K562 (cell line): ENCODE data around the gene WNT3. TPM values are rescaled to one million over a fixed set of nuclear protein-coding genes. Genes with fewer than 3 reads are reported as not detected.

ENCODE experiments used
- AFF4 ChIP-seq: sonication (generic); formaldehyde crosslinking; IDR thresholded peaks from 2 replicates; pipeline ENCODE4 v1.8.0; 2023; ENCODE audit warnings: mild to moderate bottlenecking, missing genetic modification reagents
- ATF3 ChIP-seq, 2 experiments: fragments of 450-650 bp in 1 of 2; sonication (generic) in 1 of 2; formaldehyde crosslinking in 1 of 2; IDR thresholded peaks in 1 of 2; conservative IDR thresholded peaks in 1 of 2; 2 replicates each; pipeline versions ENCODE4 v1.6.1 to v1.8.1; 2016 to 2023; ENCODE audit warnings: mild to moderate bottlenecking in 2 of 2, moderate library complexity in 2 of 2, inconsistent platforms in 1 of 2, missing genetic modification reagents in 1 of 2
- CBFA2T2 ChIP-seq: fragments of 450-650 bp; conservative IDR thresholded peaks from 2 replicates; pipeline ENCODE4 v1.6.1; 2017; ENCODE audit warnings: mild to moderate bottlenecking
- CEBPB ChIP-seq: fragments of 450-650 bp; IDR thresholded peaks from 2 replicates; pipeline ENCODE4 v1.6.1; 2016; ENCODE audit warnings: missing genetic modification characterization, missing compliant biosample characterization
- GABPB1 ChIP-seq: sonication (generic); formaldehyde crosslinking; IDR thresholded peaks from 2 replicates; pipeline ENCODE4 v1.8.0; 2022; ENCODE audit warnings: mild to moderate bottlenecking, missing genetic modification reagents
- GATAD2A ChIP-seq: fragments of 450-650 bp; IDR thresholded peaks from 2 replicates; pipeline ENCODE4 v1.6.1; 2017
- KDM1A ChIP-seq, 2 experiments: fragments of 450-650 bp; IDR thresholded peaks; 2 replicates each; pipeline ENCODE4 v1.6.1; 2016; ENCODE audit warnings: mild to moderate bottlenecking in 2 of 2
- NCOA6 ChIP-seq: fragments of 450-650 bp; IDR thresholded peaks from 2 replicates; pipeline ENCODE4 v1.6.1; 2017; ENCODE audit warnings: mild to moderate bottlenecking
- NFIC ChIP-seq: fragments of 450-650 bp; IDR thresholded peaks from 2 replicates; pipeline ENCODE4 v1.6.1; 2017; ENCODE audit warnings: mild to moderate bottlenecking, inconsistent platforms
- POLR2A ChIP-seq: fragments of 450-650 bp; conservative IDR thresholded peaks from 2 replicates; pipeline ENCODE4 v1.6.1; 2016
- PRMT5 ChIP-seq: sonication (generic); formaldehyde crosslinking; IDR thresholded peaks from 2 replicates; pipeline ENCODE4 v1.5.0; 2020; ENCODE audit warnings: missing genetic modification reagents
- SMARCE1 ChIP-seq: fragments of 450-650 bp; IDR thresholded peaks from 2 replicates; pipeline ENCODE4 v1.7.1; 2016; ENCODE audit warnings: mild to moderate bottlenecking
- SRSF1 ChIP-seq: fragments of 200-400 bp; formaldehyde crosslinking; IDR thresholded peaks from 2 replicates; pipeline ENCODE4 v1.6.1; 2017; ENCODE audit warnings: mild to moderate bottlenecking, low read depth, low read length, moderate library complexity
- TARDBP ChIP-seq: fragments of 450-650 bp; IDR thresholded peaks from 2 replicates; pipeline ENCODE4 v1.6.1; 2016
- U2AF2 ChIP-seq: fragments of 200-400 bp; formaldehyde crosslinking; optimal IDR thresholded peaks from 2 replicates; pipeline ENCODE3; 2017; ENCODE audit warnings: low read depth, mild to moderate bottlenecking, low read length
- ZZZ3 ChIP-seq: fragments of 450-650 bp; IDR thresholded peaks from 2 replicates; pipeline ENCODE4 v1.6.1; 2016; ENCODE audit warnings: antibody characterized with exemption, mild to moderate bottlenecking, moderate library complexity
- polyA plus RNA-seq, 8 experiments: library from polyadenylated mRNA; depleted of rRNA in 4 of 8; stranded (reverse) in 5 of 8; unstranded in 3 of 8; fragments of >200 nt; fragmentation: Nextera tagmentation in 2 of 8; fragmentation: Illumina TruSeq in 1 of 8; extraction: Ambion mirVana in 2 of 8; extraction: Trizol in 1 of 8; gene quantifications; 2 replicates each; pipeline versions ENCODE4 v1.2.1 to v1.2.3, GENCODE V29; 2011 to 2014; ENCODE audit warnings: inconsistent platforms in 1 of 8, missing spikeins in 1 of 8
- total RNA-seq, 7 experiments: library from RNA; depleted of rRNA in 6 of 7; stranded (reverse); fragments of >200 nt in 6 of 7; fragmentation: Illumina TruSeq in 2 of 7; extraction: Trizol in 2 of 7; gene quantifications; 2 replicates each; pipeline versions ENCODE4 v1.2.1 to v1.2.3, GENCODE V29; 2011 to 2021; ENCODE audit warnings: low replicate concordance in 1 of 7
- TF ChIP-seq, protein P1 (sequence below), 2 experiments: fragments of 450-650 bp; formaldehyde crosslinking in 1 of 2; IDR thresholded peaks; 2 replicates each; pipeline versions ENCODE4 v1.4.0 to v1.6.1; 2014 to 2020; ENCODE audit warnings: mild to moderate bottlenecking in 2 of 2, borderline replicate concordance in 1 of 2, low read depth in 1 of 2

The WNT3 gene
- total and polyA plus RNA-seq, 9 of the 15 experiments (the other 6 are each of a cell fraction or from before 2014, with no cell fraction given): 1.5 to 6.1 (median 3.3) TPM

DNA sequence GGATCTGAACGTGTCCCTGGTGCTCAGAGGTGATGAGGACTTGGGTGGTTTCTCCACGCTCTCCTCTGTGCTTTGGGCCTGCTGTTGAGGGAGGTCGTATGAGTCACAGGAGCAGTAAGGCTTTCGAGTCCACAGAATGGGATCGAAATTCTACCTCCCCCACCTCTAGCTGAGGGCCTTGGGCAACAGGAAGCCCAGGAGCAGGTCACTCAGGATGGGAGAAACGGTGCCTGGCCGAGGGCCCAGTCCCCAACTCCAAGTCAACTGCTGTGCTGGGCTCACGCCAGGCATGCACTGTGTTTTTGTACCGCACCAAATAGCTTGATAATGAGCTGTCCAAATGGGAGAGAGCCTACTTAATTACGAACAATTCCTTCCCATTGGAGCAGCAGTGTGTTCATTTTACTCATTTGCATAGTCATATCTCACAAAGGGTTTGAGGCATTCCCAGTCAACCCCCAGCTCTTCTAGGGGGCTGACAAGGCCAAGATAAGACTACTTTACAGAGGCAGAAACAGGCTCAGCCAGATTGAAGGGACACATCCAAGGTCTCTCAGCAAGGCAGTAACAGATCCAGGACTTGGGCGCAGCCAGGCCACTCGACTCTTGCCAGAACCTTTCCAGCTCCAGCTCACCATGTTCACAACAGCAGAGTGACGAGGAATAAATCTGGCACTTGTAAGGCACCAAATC, 53.6 kb downstream of the WNT3 start (continued):
- TF ChIP-seq ATF3 (IDR thresholded peaks at IDR 0.05) (peak; percentile 52; the same call in 1 of the 2 replicates), ATF3 (CRISPR knock-in tag; conservative IDR thresholded peaks at IDR 0.05) (no peak), GATAD2A (no peak), AFF4 (CRISPR knock-in tag) (no peak), NCOA6 (no peak), NFIC (peak; percentile 64), KDM1A (IDR thresholded peaks at IDR 0.05) (peak; percentile 87 to 88), U2AF2 (no peak), SMARCE1 (peak; percentile 51; the same call in 1 of the 2 replicates), POLR2A (no peak), GABPB1 (0 out of 2 replicates have a peak, but pooled peaks have one; percentile 15), ZZZ3 (no peak), SRSF1 (no peak), TARDBP (no peak), PRMT5 (CRISPR knock-in tag) (no peak), CBFA2T2 (peak; percentile 51), CEBPB (tag) (0 out of 2 replicates have a peak, but pooled peaks have one; percentile 25)
- TF ChIP-seq, protein P1, sequence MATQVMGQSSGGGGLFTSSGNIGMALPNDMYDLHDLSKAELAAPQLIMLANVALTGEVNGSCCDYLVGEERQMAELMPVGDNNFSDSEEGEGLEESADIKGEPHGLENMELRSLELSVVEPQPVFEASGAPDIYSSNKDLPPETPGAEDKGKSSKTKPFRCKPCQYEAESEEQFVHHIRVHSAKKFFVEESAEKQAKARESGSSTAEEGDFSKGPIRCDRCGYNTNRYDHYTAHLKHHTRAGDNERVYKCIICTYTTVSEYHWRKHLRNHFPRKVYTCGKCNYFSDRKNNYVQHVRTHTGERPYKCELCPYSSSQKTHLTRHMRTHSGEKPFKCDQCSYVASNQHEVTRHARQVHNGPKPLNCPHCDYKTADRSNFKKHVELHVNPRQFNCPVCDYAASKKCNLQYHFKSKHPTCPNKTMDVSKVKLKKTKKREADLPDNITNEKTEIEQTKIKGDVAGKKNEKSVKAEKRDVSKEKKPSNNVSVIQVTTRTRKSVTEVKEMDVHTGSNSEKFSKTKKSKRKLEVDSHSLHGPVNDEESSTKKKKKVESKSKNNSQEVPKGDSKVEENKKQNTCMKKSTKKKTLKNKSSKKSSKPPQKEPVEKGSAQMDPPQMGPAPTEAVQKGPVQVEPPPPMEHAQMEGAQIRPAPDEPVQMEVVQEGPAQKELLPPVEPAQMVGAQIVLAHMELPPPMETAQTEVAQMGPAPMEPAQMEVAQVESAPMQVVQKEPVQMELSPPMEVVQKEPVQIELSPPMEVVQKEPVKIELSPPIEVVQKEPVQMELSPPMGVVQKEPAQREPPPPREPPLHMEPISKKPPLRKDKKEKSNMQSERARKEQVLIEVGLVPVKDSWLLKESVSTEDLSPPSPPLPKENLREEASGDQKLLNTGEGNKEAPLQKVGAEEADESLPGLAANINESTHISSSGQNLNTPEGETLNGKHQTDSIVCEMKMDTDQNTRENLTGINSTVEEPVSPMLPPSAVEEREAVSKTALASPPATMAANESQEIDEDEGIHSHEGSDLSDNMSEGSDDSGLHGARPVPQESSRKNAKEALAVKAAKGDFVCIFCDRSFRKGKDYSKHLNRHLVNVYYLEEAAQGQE (IDR thresholded peaks at IDR 0.05; ENCODE audit: borderline replicate concordance): peak; percentile 58
- TF ChIP-seq, protein P1 (CRISPR knock-in tag; IDR thresholded peaks at IDR 0.05; ENCODE audit: low read depth): no peak
